A673 (cell line): ENCODE results near the gene UBL7. TPM values are rescaled to one million over a fixed set of nuclear protein-coding genes. Genes with fewer than 3 reads are reported as not detected.

Experiments
- BruUV-seq: library from RNA; stranded (reverse); fragments of 400-500 nt; replicated peaks from 2 replicates; lab custom pipeline; 2021; lab: Mats Ljungman, UMichigan
- CTCF ChIA-PET: fragments of 300-600 bp; sonication (Branson Sonifier 250); formaldehyde crosslinking; loops from one replicate; lab custom pipeline; 2022; ENCODE audit warnings: antibody characterized with exemption; lab: Charles Lee
- POLR2A ChIA-PET: fragments of 300-600 bp; sonication (Branson Sonifier 250); formaldehyde crosslinking; loops from one replicate; lab custom pipeline; 2022; ENCODE audit warnings: antibody characterized with exemption; ENCODE audit not compliant: low non-redundant PET; lab: Charles Lee
- DNase-seq: peaks from one replicate; pipeline ENCODE4 v3.0.0-alpha.2; 2015; ENCODE audit warnings: low spot score
- H3K27ac ChIP-seq: fragments of 200-600 bp; sonication (generic); 2 replicates; pipeline ENCODE4 v1.5.1; 2016; ENCODE audit warnings: mixed run types, low read depth, mild to moderate bottlenecking, mixed read lengths, antibody characterized with exemption, low read length; ENCODE audit not compliant: poor library complexity, severe bottlenecking
- H3K27me3 ChIP-seq: fragments of 200-600 bp; sonication (generic); replicated peaks from 2 replicates; pipeline ENCODE4 v1.6.1; 2017; ENCODE audit warnings: mixed run types, low read depth, mild to moderate bottlenecking, mixed read lengths, antibody characterized with exemption, low read length; ENCODE audit not compliant: insufficient read depth, poor library complexity
- H3K36me3 ChIP-seq: fragments of 200-600 bp; sonication (generic); 2 replicates; pipeline ENCODE4 v1.6.1; 2016; ENCODE audit warnings: mixed run types, mild to moderate bottlenecking, mixed read lengths, antibody characterized with exemption, low read length; ENCODE audit not compliant: insufficient read depth, poor library complexity, severe bottlenecking
- H3K4me1 ChIP-seq: fragments of 200-600 bp; sonication (generic); 2 replicates; pipeline ENCODE4 v1.6.1; 2017; ENCODE audit warnings: mixed run types, mild to moderate bottlenecking, mixed read lengths, antibody characterized with exemption, low read length; ENCODE audit not compliant: insufficient read depth, poor library complexity, severe bottlenecking
- H3K4me3 ChIP-seq: fragments of 200-600 bp; sonication (generic); 2 replicates; pipeline ENCODE4 v1.5.1; 2016; ENCODE audit warnings: low read depth, mixed run types, mild to moderate bottlenecking, mixed read lengths, low read length; ENCODE audit not compliant: poor library complexity, severe bottlenecking
- H3K9me3 ChIP-seq: fragments of 200-600 bp; sonication (generic); 2 replicates; pipeline ENCODE4 v1.6.1; 2016; ENCODE audit warnings: mixed run types, low read depth, mild to moderate bottlenecking, mixed read lengths, antibody characterized with exemption, low read length; ENCODE audit not compliant: poor library complexity, severe bottlenecking
- CTCF ChIP-seq: fragments of 300-800, 200-600 bp; sonication (generic); conservative IDR thresholded peaks from 2 replicates; pipeline ENCODE4 v1.5.1; 2017; ENCODE audit warnings: low read depth, mild to moderate bottlenecking, antibody characterized with exemption, low read length, moderate library complexity, mixed read lengths
- EZH2 ChIP-seq: fragments of 200-600 bp; sonication (generic); IDR thresholded peaks from 2 replicates; pipeline ENCODE4 v1.6.1; 2017; ENCODE audit warnings: borderline replicate concordance, low read depth, mild to moderate bottlenecking, mixed read lengths, antibody characterized with exemption, low read length; ENCODE audit not compliant: poor library complexity, severe bottlenecking
- intact Hi-C: fragments of 100-400 bp; cut with micrococcal nuclease; formaldehyde crosslinking; loops from one replicate; pipeline ENCODE4 v1.10.0; 2022; ENCODE audit not compliant: unreplicated experiment
- total RNA-seq: library from RNA; stranded (reverse); gene quantifications from 2 replicates; pipeline ENCODE4 v1.2.3, GENCODE V29; 2021

The UBL7 gene
- total RNA-seq, 1 experiment from 2014 or later = 72.5 TPM

- peaks cover 11% of the 10 kb centered on the region for H3K4me1 ChIP-seq
- ChIA-PET CTCF (no interaction called here), POLR2A (no interaction called here)
- TF ChIP-seq CTCF (no peak), EZH2 (no peak)
- DNase-seq = no peak
- H3K9me3 ChIP-seq = no peaks in the 10 kb centered on the region
- intact Hi-C loops = no loop called here
- H3K27ac ChIP-seq = no peak overlapping the region
- no peaks in the 10 kb centered on the region for H3K27me3 ChIP-seq
- BruUV-seq = no TSS peak
- no peak overlapping the region for H3K4me3 ChIP-seq
- H3K36me3 ChIP-seq = no peaks in the 10 kb centered on the region
These were observed 62.8 kb downstream of the UBL7 start for GRCh38 chr15:74398183-74398582.

GRCh38 chr15:74397239-74398068, 63.5 kb downstream of the UBL7 start:
- intact Hi-C loops = no loop called here
- no peaks in the 10 kb centered on the region for H3K9me3 ChIP-seq
- BruUV-seq = no TSS peak
- no peak overlapping the region for H3K4me3 ChIP-seq
- no peaks in the 10 kb centered on the region for H3K27me3 ChIP-seq
- TF ChIP-seq CTCF = no peak
- no peak for TF ChIP-seq EZH2
- H3K4me1 ChIP-seq = peaks cover 11% of the 10 kb centered on the region
- no peak for DNase-seq
- ChIA-PET POLR2A (no interaction called here), CTCF (no interaction called here)
- H3K27ac ChIP-seq = no peak overlapping the region
- no peaks in the 10 kb centered on the region for H3K36me3 ChIP-seq

GRCh38 chr15:74396445-74397238, 64.3 kb downstream of the UBL7 start:
- POLR2A ChIA-PET = no interaction called here
- no TSS peak for BruUV-seq
- CTCF ChIA-PET = no interaction called here
- Histone ChIP-seq H3K36me3 (no peaks in the 10 kb centered on the region), H3K27ac (no peak overlapping the region), H3K9me3 (no peaks in the 10 kb centered on the region), H3K27me3 (no peaks in the 10 kb centered on the region), H3K4me1 (peaks cover 11% of the 10 kb centered on the region), H3K4me3 (no peak overlapping the region)
- no peak for TF ChIP-seq EZH2
- no peak for TF ChIP-seq CTCF
- intact Hi-C loops = no loop called here
- DNase-seq = no peak
